ENCODE results near the gene HSD17B12.

- TF ChIP-seq CTCF (IDR thresholded peaks at IDR 0.05) (no peak), ZFX (IDR thresholded peaks at IDR 0.05; ENCODE audit: borderline replicate concordance) (no peak)
Observed at GRCh38 chr11:43751726-43752125, 71.2 kb downstream of the HSD17B12 start.
